Adrenal gland (tissue), 12 donors: ENCODE results near the gene CCL19. TPM values are rescaled to one million over a fixed set of nuclear protein-coding genes. Genes with fewer than 3 reads are reported as not detected.

Source experiments
- DNase-seq, 7 donors: peaks; one replicate each; pipeline ENCODE4 v3.0.0-alpha.2; 2019 to 2020
- H3K27ac ChIP-seq, 5 donors: fragments of 200-600 bp; sonication (generic) in 4 of 5; 1 replicate in 3 of 5; 2 replicates in 2 of 5; pipeline versions ENCODE4 v1.5.1 to v1.8.0; 2016 to 2020; ENCODE audit warnings: mild to moderate bottlenecking in 1 of 5
- H3K27me3 ChIP-seq: fragments of 200-600 bp; 2 replicates; pipeline ENCODE4 v1.8.0; 2021
- H3K36me3 ChIP-seq, 2 donors: fragments of 200-600 bp; replicated peaks in 1 of 2; 1 replicate in 1 of 2; 2 replicates in 1 of 2; pipeline versions ENCODE4 v1.5.1 to v1.8.0; 2018 to 2022
- H3K4me1 ChIP-seq, 2 donors: fragments of 200-600 bp; replicated peaks in 1 of 2; 1 replicate in 1 of 2; 2 replicates in 1 of 2; pipeline versions ENCODE4 v1.5.1 to v1.8.0; 2018 to 2021
- H3K4me3 ChIP-seq, 4 donors: fragments of 200-600 bp; sonication (generic) in 3 of 4; one replicate each; pipeline ENCODE4 v1.5.1; 2016 to 2018
- H3K9me3 ChIP-seq, 3 donors: fragments of 200-600 bp; sonication (generic) in 1 of 3; replicated peaks in 1 of 3; 1 replicate in 2 of 3; 2 replicates in 1 of 3; pipeline versions ENCODE4 v1.5.1 to v1.8.0; 2016 to 2021
- POLR2A ChIP-seq, 2 donors: fragments of 450-650 bp; IDR thresholded peaks; one replicate each; pipeline ENCODE4 v1.6.1; 2017; ENCODE audit warnings: antibody characterized with exemption in 2 of 2, mild to moderate bottlenecking in 2 of 2, moderate library complexity in 1 of 2
- WGBS, 4 donors: extraction: QIAGEN DNeasy Blood & Tissue Kit in 2 of 4; methylation state at CpG; one replicate each; pipeline versions ENCODE4 v1.1.5 to v1.1.7; 2013 to 2017; 5-methylcytosine and 5-hydroxymethylcytosine counted together
- intact Hi-C, 2 donors: fragments of 100-400 bp; cut with DNase I; formaldehyde crosslinking; loops; one replicate each; pipeline versions ENCODE4 v1.14.1 to v1.15.0; 2022 to 2023
- polyA plus RNA-seq, 3 donors: library from polyadenylated mRNA; stranded (reverse); fragments of 200-250 nt in 2 of 3; fragments of 350-450 nt in 1 of 3; fragmentation: Illumina TruSeq in 1 of 3; extraction: RNeasy Lipid Tissue Mini Kit (QIAGEN cat#74804) in 1 of 3; gene quantifications; one replicate each; pipeline ENCODE4 v1.2.3, GENCODE V29; 2013 to 2014
- total RNA-seq, 9 donors: library from RNA; depleted of rRNA in 4 of 9; stranded (reverse); fragments of >200 nt in 4 of 9; fragments of 120-200 nt in 1 of 9; fragmentation: NEBNext Ultra II Directional in 1 of 9; extraction: Animal tissue kit (Norgen Biotek cat#: 25700) in 1 of 9; gene quantifications; one replicate each; pipeline versions ENCODE4 v1.1.0 to v1.2.4, GENCODE V29; 2013 to 2023
- TF ChIP-seq, protein P1 (sequence below), 6 experiments: fragments of 450-650 bp in 4 of 6; fragments of 200-600 bp in 2 of 6; sonication (generic) in 1 of 6; IDR thresholded peaks; 1 replicate in 5 of 6; 2 replicates in 1 of 6; pipeline versions ENCODE4 v1.5.1 to v1.8.0; 2016 to 2021; ENCODE audit warnings: antibody characterized with exemption in 6 of 6, mild to moderate bottlenecking in 2 of 6, moderate library complexity in 1 of 6
- donor health status: healthy with polysubstance abuse.
- donor health status: Bipolar disorder and iron deficiency.
- donor health status: DM: yes; HTN: yes; CAD: no.
- donor health status: DM: no; HTN: no; CAD: no.
- donor health status: DM: no; HTN: no; CAD: no.
- donor health status: DM: yes; HTN: yes; CAD: no.

CCL19 gene
- total and polyA plus RNA-seq, 12 donors = 0.39 to 23.3 (median 5.0) TPM; not detected in 6

DNA sequence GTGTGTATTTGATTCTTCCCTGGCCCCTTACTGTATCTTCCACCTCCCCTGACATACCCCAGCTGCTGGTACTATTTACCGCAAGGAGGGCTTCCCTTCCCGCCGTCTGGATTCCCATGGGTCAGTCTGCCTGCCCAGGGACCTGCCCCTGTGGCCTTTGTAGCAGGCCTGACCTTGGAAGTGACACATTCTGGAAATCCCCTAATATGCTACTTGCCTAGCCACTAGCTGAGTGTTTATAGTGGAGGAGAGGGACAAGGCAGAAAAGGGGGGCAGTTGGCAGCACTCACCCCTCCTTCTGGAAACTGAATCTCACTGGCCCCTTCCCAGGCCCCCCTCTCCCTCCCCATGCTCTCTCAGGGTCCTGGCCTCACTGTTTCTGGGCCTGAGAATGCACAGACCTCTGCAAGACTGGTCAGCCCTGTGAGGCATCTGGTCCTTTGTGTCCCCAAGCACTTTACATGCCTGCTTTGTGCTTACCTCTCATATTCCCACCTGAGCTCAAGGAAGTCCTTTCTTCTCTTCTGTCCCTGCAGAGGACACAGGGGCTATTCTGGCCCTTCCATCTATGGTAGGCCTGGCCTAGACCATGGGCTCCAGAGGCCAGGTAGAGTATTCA lies 27.0 kb upstream of the CCL19 start:
- no peaks in the 10 kb centered on the region for H3K27me3 ChIP-seq
- no peak for TF ChIP-seq POLR2A (IDR thresholded peaks at IDR 0.05)
- TF ChIP-seq, protein P1, sequence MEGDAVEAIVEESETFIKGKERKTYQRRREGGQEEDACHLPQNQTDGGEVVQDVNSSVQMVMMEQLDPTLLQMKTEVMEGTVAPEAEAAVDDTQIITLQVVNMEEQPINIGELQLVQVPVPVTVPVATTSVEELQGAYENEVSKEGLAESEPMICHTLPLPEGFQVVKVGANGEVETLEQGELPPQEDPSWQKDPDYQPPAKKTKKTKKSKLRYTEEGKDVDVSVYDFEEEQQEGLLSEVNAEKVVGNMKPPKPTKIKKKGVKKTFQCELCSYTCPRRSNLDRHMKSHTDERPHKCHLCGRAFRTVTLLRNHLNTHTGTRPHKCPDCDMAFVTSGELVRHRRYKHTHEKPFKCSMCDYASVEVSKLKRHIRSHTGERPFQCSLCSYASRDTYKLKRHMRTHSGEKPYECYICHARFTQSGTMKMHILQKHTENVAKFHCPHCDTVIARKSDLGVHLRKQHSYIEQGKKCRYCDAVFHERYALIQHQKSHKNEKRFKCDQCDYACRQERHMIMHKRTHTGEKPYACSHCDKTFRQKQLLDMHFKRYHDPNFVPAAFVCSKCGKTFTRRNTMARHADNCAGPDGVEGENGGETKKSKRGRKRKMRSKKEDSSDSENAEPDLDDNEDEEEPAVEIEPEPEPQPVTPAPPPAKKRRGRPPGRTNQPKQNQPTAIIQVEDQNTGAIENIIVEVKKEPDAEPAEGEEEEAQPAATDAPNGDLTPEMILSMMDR (IDR thresholded peaks at IDR 0.05) = no peak
- DNase-seq = peak in 4 of 7 donors; percentile 19 to 51 (median 22)
- no peaks in the 10 kb centered on the region for H3K36me3 ChIP-seq
- H3K4me3 ChIP-seq = no peak overlapping the region
- H3K27ac ChIP-seq = no peak overlapping the region
- WGBS, 4 donors = 12 to 53% (median 50%) methylated on average over 3 of the region's 3 CpGs
- intact Hi-C loops = no loop called here
- H3K9me3 ChIP-seq = no peaks in the 10 kb centered on the region
- no peaks in the 10 kb centered on the region for H3K4me1 ChIP-seq

DNA sequence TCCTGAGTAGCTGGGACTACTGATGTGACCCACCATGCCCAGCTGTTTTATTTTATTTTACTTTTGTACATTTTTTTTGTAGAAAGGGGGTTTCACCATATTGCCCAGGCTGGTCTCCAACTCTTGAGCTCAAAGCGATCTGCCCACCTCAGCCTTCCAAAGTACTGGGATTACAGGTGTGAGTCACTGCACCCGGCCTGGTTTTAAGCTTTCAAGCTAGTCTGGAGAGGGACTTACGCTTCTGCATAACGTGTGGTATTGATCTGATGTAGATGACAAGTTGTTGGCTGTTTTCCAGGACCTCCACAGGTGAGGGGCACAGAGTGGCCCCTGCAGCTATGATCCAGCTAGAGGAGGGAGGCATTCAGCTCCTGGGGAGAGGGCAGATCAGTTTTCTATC lies 25.6 kb upstream of the CCL19 start:
- Histone ChIP-seq H3K4me1 (no peaks in the 10 kb centered on the region), H3K27ac (no peak overlapping the region), H3K9me3 (no peaks in the 10 kb centered on the region), H3K4me3 (no peak overlapping the region), H3K36me3 (no peaks in the 10 kb centered on the region), H3K27me3 (no peaks in the 10 kb centered on the region)
- 76 to 85% (median 81%) methylated on average over 4 of the region's 4 CpGs for WGBS, 4 donors
- no peak for DNase-seq
- intact Hi-C loops = no loop called here
- TF ChIP-seq, protein P1 (IDR thresholded peaks at IDR 0.05) = no peak
- TF ChIP-seq POLR2A (IDR thresholded peaks at IDR 0.05) = no peak

DNA sequence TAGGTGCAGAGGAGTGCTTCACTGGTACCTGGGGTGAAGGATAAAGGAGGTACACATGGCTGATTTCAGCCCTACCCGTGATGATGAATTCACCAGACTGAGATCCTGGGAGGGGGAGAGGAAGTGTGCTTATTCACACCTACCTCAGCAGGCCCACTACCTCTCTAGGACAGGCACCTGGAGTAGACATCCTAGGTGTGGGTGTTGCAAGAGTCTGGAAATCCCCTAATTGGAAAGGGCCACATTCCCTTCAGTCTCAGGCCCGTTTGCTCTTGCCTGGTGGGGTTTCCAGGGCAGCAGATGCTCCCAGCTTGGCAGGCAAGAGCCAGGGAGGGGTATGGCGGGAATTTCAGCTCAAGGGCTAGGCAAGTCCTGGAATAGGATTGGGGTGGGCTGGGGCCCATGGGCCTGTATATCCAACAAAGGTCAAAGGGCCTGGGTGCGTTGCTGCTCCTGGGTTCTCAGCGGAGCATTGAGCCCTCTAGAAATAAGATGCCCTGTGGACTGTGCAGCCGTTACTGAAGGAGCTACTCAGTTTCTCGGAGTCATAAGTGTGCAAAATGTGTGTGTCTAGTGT lies 24.7 kb upstream of the CCL19 start:
- Histone ChIP-seq H3K4me1 (no peaks in the 10 kb centered on the region), H3K27ac (no peak overlapping the region), H3K27me3 (no peaks in the 10 kb centered on the region), H3K36me3 (no peaks in the 10 kb centered on the region), H3K4me3 (no peak overlapping the region), H3K9me3 (no peaks in the 10 kb centered on the region)
- TF ChIP-seq, protein P1 (IDR thresholded peaks at IDR 0.05) = no peak
- TF ChIP-seq POLR2A (IDR thresholded peaks at IDR 0.05) = no peak
- 87 to 97% (median 91%) methylated on average over 6 to 7 of the region's 7 CpGs for WGBS, 4 donors
- intact Hi-C loops = no loop called here
- DNase-seq = no peak

DNA sequence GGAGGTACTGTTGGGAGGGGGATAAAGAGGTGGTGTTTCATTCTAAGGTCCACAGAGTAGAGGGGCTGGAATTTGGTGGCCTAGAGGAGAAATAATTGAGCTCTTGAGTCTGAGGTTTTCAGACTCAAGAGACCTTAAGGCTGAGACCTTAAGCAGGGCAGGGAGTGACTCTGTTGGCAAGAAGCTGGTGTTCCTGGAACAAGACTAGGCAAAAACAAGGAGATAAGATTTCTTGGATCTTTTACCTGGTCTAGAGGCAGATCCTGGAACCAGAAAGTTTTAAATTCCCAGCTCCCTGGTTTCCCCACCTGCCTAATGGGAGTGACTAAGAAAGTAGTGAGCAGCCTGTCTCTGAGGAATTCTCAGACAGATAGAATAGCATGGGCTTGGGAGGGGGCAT lies 22.9 kb upstream of the CCL19 start:
- Histone ChIP-seq H3K9me3 (no peaks in the 10 kb centered on the region), H3K4me3 (no peak overlapping the region), H3K4me1 (no peaks in the 10 kb centered on the region), H3K27ac (no peak overlapping the region), H3K36me3 (no peaks in the 10 kb centered on the region), H3K27me3 (no peaks in the 10 kb centered on the region)
- no peak for DNase-seq
- TF ChIP-seq, protein P1 (IDR thresholded peaks at IDR 0.05) = no peak
- no peak for TF ChIP-seq POLR2A (IDR thresholded peaks at IDR 0.05)
- intact Hi-C loops = no loop called here
